ENCODE measurements around the gene OXCT1. TPM values are rescaled to one million over a fixed set of nuclear protein-coding genes. Genes with fewer than 3 reads are reported as not detected.
A peak's percentile ranks its signal among the peaks of the same experiment; 100 is the strongest.

Gene OXCT1
- total RNA-seq (10 to 100 TPM in 6 of 7 donors, 1 to 10 TPM in 1; 9.0 to 20.9 (median 15.4) TPM), polyA plus RNA-seq (10 to 100 TPM; 15.0 to 29.8 TPM)
- long read RNA-seq, donor 1, transcript OXCT1-205 (6 exons, 1,441 nt), result minor isoform, 6 of 31 reads
- long read RNA-seq, donor 1, transcript OXCT1-201 (17 exons, 3,388 nt), result major isoform, 11 of 31 reads
- long read RNA-seq, donor 1, partial matches to known transcripts, result 10 of 31 reads
- long read RNA-seq, donor 1, other reads (novel, unspliced or antisense), result 4 of 31 reads
- long read RNA-seq, donor 2, transcript OXCT1-201 (17 exons, 3,388 nt), result major isoform, 12 of 24 reads
- long read RNA-seq, donor 2, transcript OXCT1-203 (5 exons, 596 nt), result major isoform, 12 of 24 reads
- long read RNA-seq, donor 2, partial matches to known transcripts, result 0 of 24 reads
- long read RNA-seq, donor 2, other reads (novel, unspliced or antisense), result 0 of 24 reads
- long read RNA-seq, donor 3, transcript OXCT1-201 (17 exons, 3,388 nt), result major isoform, 27 of 36 reads
- long read RNA-seq, donor 3, partial matches to known transcripts, result 2 of 36 reads
- long read RNA-seq, donor 3, other reads (novel, unspliced or antisense), result 6 of 36 reads

DNA sequence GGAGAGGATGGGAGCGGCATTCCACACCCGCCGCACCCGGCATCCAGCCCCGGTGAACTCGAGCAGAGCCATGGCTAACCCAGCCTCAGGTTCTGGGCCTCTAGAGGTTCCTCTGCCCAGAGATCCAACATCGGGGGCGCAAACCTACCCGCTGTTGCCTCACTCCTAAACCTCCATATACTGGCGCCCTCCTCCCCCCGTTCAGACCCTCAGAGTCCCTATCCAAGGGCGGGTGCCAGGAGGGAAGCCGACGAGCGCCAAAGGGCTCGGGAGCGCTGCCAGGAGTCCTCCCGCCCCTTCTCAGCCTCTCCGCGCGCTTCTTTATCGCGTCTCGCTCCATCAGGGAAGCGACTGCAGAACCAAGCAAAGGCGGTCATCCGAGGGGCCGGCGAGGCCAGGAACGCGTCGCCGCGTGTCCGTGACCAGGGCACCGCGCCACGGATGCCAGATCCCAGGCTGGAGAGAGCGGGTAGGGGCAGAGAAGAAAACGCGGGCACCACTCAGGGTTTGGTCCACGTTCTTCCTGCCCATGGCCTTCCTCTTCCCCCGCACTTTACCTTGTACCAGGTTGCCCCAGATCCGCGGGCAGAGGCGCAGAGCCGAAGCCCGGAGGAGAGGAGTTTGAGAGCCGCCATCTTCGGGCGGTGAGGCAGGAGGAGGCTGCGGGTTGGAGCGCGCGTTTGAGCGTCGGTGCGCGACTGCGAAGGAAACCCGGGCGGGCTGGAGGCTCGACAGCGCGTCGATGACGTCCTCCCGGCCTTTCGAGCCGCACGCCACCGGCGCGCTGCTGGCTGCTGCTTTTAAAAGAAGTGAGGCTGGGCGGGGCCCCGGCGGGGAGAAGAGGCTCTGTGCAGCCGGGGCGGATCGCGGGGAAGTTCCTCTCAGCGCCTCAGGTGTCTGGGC is at the start of gene OXCT1:
TSS of gene OXCT1 (minus strand) at position 702 of the 903 bp plus-strand sequence. CDS start at position 635, 67 bp downstream.
- Histone ChIP-seq H3K4me3 (peak within 1 kb of the TSS; percentile 70), H3K27ac (peak within 1 kb of the TSS; percentile 94 to 98), H3K36me3 (no peaks in the 10 kb centered on the region), H3K27me3 (no peaks in the 10 kb centered on the region), H3K9me3 (no peaks in the 10 kb centered on the region), H3K4me1 (ENCODE audit: insufficient read depth) (peaks cover 4% of the 10 kb centered on the region)
- 0 to 1% (median 0%) methylated on average over 66 to 82 of the region's 82 CpGs for WGBS, 3 donors
- peak; percentile 75 to 88 (median 83) for DNase-seq
- TF ChIP-seq POLR2A (IDR thresholded peaks at IDR 0.05), result peak; percentile 72
- no peak for TF ChIP-seq EP300 (IDR thresholded peaks at IDR 0.05)
- TF ChIP-seq CTCF (IDR thresholded peaks at IDR 0.05), result no peak
- intact Hi-C loops (cut with DNase I), result loop anchor here in 1 of 4 donors (10.0 kb wide), 1 partner anchor 895 kb away; no protein-coding TSS in a partner anchor

DNA sequence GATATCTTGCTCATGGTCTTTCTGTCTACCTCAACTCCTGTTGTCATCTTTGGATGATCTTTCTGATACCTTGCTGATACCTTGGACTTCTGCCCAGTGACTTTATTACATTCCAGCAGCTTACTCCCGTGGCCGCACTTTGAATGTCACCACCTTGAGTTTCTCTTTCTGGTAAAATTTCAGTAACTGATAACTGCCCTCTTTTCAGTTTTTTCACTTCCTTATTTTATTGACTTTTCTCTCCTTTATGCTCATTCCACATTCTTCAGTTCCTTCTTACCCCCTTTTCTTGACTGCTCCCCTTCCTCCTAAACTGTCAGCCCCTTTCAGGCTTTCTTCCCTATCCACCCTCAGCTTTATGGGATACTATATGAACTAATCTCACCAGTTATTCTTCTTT is 47.9 kb upstream of the OXCT1 start:
- no peak for DNase-seq
- Histone ChIP-seq H3K36me3 (no peaks in the 10 kb centered on the region), H3K9me3 (no peaks in the 10 kb centered on the region), H3K27me3 (no peaks in the 10 kb centered on the region), H3K27ac (no peak overlapping the region), H3K4me1 (ENCODE audit: insufficient read depth) (no peaks in the 10 kb centered on the region), H3K4me3 (no peak overlapping the region)
- TF ChIP-seq EP300 (IDR thresholded peaks at IDR 0.05) (no peak), POLR2A (IDR thresholded peaks at IDR 0.05) (no peak), CTCF (IDR thresholded peaks at IDR 0.05) (no peak)
- intact Hi-C loops (cut with DNase I), result no loop called here
- 86 to 94% (median 93%) methylated on average over 2 of the region's 2 CpGs for WGBS, 3 donors

DNA sequence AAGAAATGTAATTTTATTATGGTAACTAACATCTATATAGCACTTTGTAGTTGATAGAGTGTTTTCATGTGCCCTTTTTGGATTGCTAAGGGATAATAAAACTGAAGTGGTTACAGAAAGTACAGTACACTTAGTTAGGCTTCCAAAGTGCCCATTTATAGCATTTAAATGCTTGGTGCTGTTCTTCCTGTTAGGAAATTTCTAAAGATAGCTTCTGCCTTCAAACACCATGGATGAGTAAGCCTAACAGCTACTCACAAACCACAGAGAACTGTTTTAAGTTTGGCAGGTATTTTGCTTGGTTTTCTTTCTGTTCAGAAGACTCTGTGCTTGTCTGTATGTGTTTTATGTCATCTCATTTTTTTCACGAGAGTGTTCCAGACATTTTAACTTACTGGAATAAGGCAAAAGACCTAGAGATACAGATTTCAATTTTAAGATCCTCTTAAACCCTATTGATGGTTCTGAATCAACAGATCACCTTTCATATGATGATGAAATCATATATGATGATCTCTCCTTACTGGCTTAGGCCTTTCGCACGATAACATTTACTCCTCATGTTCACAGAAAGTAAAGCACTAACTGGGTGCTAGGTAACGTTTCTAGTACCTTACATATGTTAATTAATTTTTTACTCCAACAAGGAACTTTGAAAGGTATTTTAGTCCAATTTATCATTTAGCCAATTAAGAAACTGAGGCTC is 38.3 kb upstream of the OXCT1 start:
- H3K27ac ChIP-seq, result no peak overlapping the region
- WGBS, 3 donors, result 82 to 86% (median 86%) methylated on average over 4 of the region's 4 CpGs
- peaks cover 2% of the 10 kb centered on the region for H3K4me1 ChIP-seq (ENCODE audit: insufficient read depth)
- no peaks in the 10 kb centered on the region for H3K9me3 ChIP-seq
- no peaks in the 10 kb centered on the region for H3K27me3 ChIP-seq
- no peak for DNase-seq
- H3K4me3 ChIP-seq, result no peak overlapping the region
- TF ChIP-seq EP300 (IDR thresholded peaks at IDR 0.05), result no peak
- no peaks in the 10 kb centered on the region for H3K36me3 ChIP-seq
- intact Hi-C loops (cut with DNase I), result no loop called here

DNA sequence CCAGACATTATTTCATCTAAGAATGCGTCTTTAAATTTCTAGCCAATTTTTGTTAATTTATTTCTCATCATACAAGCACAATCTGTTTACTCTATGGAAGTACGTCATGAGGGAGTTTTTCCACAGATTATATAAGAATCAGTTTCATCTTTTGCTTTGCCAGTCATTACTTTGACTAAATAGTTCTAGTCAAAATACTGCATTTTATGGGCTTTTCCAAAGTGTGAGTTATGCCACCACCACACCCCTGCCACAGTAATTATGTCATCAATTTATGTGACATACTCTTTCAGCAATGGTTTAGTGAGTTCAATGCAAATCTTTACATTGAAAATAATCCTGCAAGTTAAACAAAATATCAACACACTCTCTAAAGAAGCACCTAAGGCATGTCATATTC is 35.9 kb upstream of the OXCT1 start:
- intact Hi-C loops (cut with DNase I), result no loop called here
- no peaks in the 10 kb centered on the region for H3K27me3 ChIP-seq
- H3K9me3 ChIP-seq, result no peaks in the 10 kb centered on the region
- no peak overlapping the region for H3K4me3 ChIP-seq
- H3K4me1 ChIP-seq (ENCODE audit: insufficient read depth), result peaks cover 2% of the 10 kb centered on the region
- no peak for DNase-seq
- 85 to 90% (median 86%) methylated on average over 2 of the region's 2 CpGs for WGBS, 3 donors
- H3K36me3 ChIP-seq, result no peaks in the 10 kb centered on the region
- TF ChIP-seq POLR2A (IDR thresholded peaks at IDR 0.05) (no peak), CTCF (IDR thresholded peaks at IDR 0.05) (no peak), EP300 (IDR thresholded peaks at IDR 0.05) (no peak)
- H3K27ac ChIP-seq, result no peak overlapping the region
